ENCODE measurements around the gene BFAR. TPM values are rescaled to one million over a fixed set of nuclear protein-coding genes. Genes with fewer than 3 reads are reported as not detected.

BFAR gene
- total RNA-seq, 4 donors from 2014 or later, result 41.6 to 51.4 (median 44.8) TPM

- DNase-seq (ENCODE audit: low spot score in 2 of 2), result no peak
- Histone ChIP-seq H3K9me3 (no peaks in the 10 kb centered on the region), H3K27ac (no peak overlapping the region), H3K4me1 (no peaks in the 10 kb centered on the region), H3K27me3 (no peaks in the 10 kb centered on the region), H3K4me3 (no peak overlapping the region), H3K36me3 (peaks cover 90% of the 10 kb centered on the region)
- no peak for TF ChIP-seq EP300 (IDR thresholded peaks at IDR 0.05)
- TF ChIP-seq, protein P1, sequence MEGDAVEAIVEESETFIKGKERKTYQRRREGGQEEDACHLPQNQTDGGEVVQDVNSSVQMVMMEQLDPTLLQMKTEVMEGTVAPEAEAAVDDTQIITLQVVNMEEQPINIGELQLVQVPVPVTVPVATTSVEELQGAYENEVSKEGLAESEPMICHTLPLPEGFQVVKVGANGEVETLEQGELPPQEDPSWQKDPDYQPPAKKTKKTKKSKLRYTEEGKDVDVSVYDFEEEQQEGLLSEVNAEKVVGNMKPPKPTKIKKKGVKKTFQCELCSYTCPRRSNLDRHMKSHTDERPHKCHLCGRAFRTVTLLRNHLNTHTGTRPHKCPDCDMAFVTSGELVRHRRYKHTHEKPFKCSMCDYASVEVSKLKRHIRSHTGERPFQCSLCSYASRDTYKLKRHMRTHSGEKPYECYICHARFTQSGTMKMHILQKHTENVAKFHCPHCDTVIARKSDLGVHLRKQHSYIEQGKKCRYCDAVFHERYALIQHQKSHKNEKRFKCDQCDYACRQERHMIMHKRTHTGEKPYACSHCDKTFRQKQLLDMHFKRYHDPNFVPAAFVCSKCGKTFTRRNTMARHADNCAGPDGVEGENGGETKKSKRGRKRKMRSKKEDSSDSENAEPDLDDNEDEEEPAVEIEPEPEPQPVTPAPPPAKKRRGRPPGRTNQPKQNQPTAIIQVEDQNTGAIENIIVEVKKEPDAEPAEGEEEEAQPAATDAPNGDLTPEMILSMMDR (IDR thresholded peaks at IDR 0.05), result no peak
- TF ChIP-seq POLR2A (IDR thresholded peaks at IDR 0.05), result no peak
- no peak for TF ChIP-seq POLR2AphosphoS5 (IDR thresholded peaks at IDR 0.05)
- WGBS, result 97% methylated on average over 4 of the region's 4 CpGs
Measured at GRCh38 chr16:14613991-14614390, 18.8 kb upstream of the BFAR start.

GRCh38 chr16:14616280-14616679 lies 16.5 kb upstream of the BFAR start:
- H3K4me3 ChIP-seq, result no peak overlapping the region
- peaks cover 89% of the 10 kb centered on the region for H3K36me3 ChIP-seq
- H3K9me3 ChIP-seq, result no peaks in the 10 kb centered on the region
- no peaks in the 10 kb centered on the region for H3K4me1 ChIP-seq
- H3K27ac ChIP-seq, result no peak overlapping the region
- DNase-seq (ENCODE audit: low spot score in 2 of 2), result no peak
- 94% methylated on average over 4 of the region's 4 CpGs for WGBS
- TF ChIP-seq POLR2A (IDR thresholded peaks at IDR 0.05), result no peak
- TF ChIP-seq, protein P1 (IDR thresholded peaks at IDR 0.05), result no peak
- TF ChIP-seq POLR2AphosphoS5 (IDR thresholded peaks at IDR 0.05), result no peak
- no peak for TF ChIP-seq EP300 (IDR thresholded peaks at IDR 0.05)
- no peaks in the 10 kb centered on the region for H3K27me3 ChIP-seq

DNA sequence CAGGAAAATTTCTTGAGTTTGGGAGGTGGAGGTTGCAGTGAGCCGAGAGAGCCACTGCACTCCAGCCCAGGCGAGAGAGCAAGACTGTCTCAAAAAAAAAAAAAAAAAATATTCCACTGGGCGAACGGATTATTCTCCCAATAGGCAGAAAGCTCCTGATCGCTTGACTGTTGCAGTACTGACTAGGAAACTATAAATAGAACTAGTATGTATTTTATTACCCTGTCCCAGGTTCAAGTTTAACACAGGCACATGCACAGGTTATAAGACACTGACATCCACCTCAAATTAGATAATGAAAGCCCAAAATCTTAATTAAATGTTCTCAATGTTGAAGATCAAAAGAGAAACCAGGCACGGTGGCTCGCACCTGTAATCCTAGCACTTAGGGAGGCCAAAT lies 14.2 kb upstream of the BFAR start:
- no peak for DNase-seq (ENCODE audit: low spot score in 2 of 2)
- H3K4me3 ChIP-seq, result no peak overlapping the region
- H3K9me3 ChIP-seq, result no peaks in the 10 kb centered on the region
- no peak overlapping the region for H3K27ac ChIP-seq
- 92% methylated on average over 7 of the region's 7 CpGs for WGBS
- TF ChIP-seq POLR2AphosphoS5 (IDR thresholded peaks at IDR 0.05), result no peak
- TF ChIP-seq, protein P1 (IDR thresholded peaks at IDR 0.05), result no peak
- TF ChIP-seq POLR2A (IDR thresholded peaks at IDR 0.05), result no peak
- TF ChIP-seq EP300 (IDR thresholded peaks at IDR 0.05), result no peak
- H3K4me1 ChIP-seq, result no peaks in the 10 kb centered on the region
- H3K27me3 ChIP-seq, result no peaks in the 10 kb centered on the region
- H3K36me3 ChIP-seq, result peaks cover 87% of the 10 kb centered on the region

DNA sequence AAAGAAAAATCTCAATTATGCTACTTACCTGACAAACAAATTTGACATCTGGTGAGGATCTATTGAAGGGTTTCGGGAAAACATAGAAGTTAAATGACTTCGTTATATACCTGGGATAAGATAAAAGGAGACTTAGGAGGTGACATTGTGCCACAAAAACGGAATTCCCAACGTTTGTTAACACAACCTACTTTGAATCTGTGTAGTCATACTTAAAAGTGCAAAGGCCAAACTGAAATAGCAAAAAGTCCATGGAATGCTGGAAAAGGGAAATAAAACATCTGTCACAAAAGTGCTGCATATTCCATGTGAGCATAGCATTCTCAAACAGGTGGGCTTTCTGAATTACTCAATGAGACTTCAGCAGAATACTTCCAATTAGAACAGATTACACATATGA lies 5.7 kb upstream of the BFAR start:
- no peaks in the 10 kb centered on the region for H3K9me3 ChIP-seq
- TF ChIP-seq EP300 (IDR thresholded peaks at IDR 0.05) (no peak), POLR2A (IDR thresholded peaks at IDR 0.05) (no peak), POLR2AphosphoS5 (IDR thresholded peaks at IDR 0.05) (no peak)
- TF ChIP-seq, protein P1 (IDR thresholded peaks at IDR 0.05), result no peak
- H3K4me3 ChIP-seq, result no peak overlapping the region
- no peak overlapping the region for H3K27ac ChIP-seq
- WGBS, result 92% methylated on average over 4 of the region's 4 CpGs
- no peaks in the 10 kb centered on the region for H3K27me3 ChIP-seq
- H3K4me1 ChIP-seq, result peaks cover 23% of the 10 kb centered on the region
- DNase-seq (ENCODE audit: low spot score in 2 of 2), result no peak
- peaks cover 53% of the 10 kb centered on the region for H3K36me3 ChIP-seq

DNA sequence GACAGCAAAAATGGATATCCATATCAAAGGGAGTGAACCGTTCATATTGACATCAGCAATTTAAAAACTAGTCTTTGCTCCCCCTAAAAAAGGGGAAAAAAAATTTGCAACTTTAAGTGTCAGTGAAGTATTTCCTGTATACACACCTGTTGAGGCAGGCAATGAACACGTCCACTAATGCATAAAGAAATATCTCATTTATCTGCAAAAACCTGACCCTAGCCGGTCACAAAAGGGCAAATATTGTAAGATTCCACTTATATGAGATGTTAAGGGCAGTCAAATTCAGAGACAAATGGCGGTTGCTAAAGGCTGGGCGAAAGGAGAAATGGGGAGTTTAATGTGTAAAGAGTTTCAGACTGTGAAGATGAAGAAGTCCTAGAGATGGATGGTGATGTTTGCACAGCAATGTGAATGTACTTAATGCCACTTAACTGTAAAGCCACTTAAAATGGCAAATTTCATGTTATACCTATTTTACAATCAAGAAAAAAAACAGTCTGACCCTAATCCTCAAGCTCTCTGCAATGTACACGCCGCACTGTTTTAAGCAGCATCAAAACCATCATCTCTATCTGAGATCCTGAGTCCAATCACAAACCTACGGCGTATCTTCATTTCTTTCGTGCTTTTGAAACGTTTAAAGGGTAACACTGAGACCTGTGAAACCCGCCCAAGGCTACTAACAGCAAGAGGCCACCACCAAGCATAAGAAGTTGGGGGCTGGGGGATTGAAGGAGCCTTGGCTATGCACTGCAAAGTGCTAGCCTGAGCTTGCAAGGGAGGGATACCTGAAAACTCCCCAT lies 3.7 kb upstream of the BFAR start:
- peaks cover 36% of the 10 kb centered on the region for H3K4me1 ChIP-seq
- peak overlapping the region; percentile 96 for H3K4me3 ChIP-seq
- TF ChIP-seq, protein P1 (IDR thresholded peaks at IDR 0.05), result no peak
- TF ChIP-seq POLR2AphosphoS5 (IDR thresholded peaks at IDR 0.05) (no peak), EP300 (IDR thresholded peaks at IDR 0.05) (no peak), POLR2A (IDR thresholded peaks at IDR 0.05) (no peak)
- peaks cover 37% of the 10 kb centered on the region for H3K36me3 ChIP-seq
- peak overlapping the region; percentile 86 for H3K27ac ChIP-seq
- no peaks in the 10 kb centered on the region for H3K9me3 ChIP-seq
- 51% methylated on average over 12 of the region's 12 CpGs for WGBS
- H3K27me3 ChIP-seq, result no peaks in the 10 kb centered on the region
- DNase-seq (ENCODE audit: low spot score in 2 of 2), result no peak

All from suprapubic skin (tissue), 4 donors.